CD1c-positive myeloid dendritic cell (primary cell): ENCODE results near the gene GATA3.

Experiments used
- DNase-seq: peaks from one replicate; pipeline ENCODE4 v3.0.0-alpha.2; 2016; ENCODE audit errors: extremely low spot score

Gene GATA3

DNA sequence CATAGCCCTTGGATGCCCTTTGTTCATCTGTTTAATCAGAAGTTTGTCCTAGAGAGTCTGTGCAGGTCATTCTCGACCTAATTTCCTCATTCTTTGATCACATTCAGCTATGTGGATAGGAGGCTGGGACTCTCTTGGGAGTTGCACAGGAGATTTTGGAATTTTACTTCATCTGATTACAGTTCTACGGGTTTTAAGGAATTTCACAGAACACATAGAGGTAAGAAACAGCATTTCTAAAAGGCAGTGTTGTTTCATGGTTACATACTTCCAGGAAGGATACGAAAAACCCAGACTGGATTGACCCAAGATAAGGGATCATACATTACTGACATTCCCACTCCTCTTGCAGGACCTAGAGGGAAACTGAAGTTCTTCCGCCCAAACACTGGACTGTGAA, 45.9 kb downstream of the GATA3 start:
- DNase-seq = no peak

DNA sequence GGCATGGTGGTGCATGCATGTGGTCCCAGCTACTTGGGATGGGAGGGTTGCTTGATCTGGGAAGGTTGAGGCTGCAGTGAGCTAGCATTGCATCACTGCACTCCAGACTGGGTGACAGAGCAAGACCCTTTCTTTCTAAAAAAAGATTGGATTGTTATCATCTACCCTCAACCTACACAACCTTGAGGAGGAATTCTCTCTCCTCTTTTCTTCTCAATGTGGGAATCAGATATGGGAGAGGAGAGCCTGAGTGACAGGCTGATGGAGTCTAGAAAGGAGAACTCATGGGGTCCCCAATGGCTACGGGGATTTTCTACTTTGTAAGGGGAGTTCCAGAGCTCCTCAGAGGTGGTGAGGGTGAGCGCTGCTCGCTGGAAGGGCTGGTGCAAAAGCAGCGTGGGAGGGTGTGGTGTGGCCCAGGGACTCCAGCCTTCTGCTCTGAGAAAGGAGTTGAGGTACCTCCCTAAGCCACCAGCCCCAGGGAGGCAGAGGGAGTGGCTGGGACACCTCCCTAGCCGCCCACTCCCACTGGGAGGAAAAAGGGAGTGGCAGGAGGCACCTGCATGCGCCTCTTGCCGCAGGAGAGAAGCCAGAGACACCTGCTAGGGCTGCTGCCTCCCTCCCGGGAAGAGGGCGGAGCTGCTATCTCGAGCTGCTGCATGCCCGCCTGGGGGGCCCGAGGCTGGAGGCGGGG, 48.4 kb downstream of the GATA3 start:
- no peak for DNase-seq

DNA sequence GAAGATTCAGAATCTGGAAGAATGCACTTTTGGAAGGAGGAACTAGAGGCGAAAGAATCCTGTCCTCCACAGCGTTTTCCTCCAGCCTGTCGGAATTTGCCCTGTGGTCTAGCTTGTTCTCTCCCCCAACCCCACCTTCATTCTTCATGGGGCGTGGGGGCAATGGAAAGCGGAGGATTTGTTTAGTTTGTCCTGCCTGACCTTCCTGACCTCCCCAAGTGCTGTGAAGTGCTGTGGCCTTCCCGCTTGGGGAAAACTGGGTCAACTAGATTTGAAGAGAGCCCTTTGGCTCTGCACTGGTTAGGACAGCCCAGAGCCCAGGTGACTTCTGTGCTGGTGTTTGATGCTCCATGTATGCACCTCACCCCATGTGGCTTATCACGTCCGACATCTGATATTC, 49.1 kb downstream of the GATA3 start:
- no peak for DNase-seq

DNA sequence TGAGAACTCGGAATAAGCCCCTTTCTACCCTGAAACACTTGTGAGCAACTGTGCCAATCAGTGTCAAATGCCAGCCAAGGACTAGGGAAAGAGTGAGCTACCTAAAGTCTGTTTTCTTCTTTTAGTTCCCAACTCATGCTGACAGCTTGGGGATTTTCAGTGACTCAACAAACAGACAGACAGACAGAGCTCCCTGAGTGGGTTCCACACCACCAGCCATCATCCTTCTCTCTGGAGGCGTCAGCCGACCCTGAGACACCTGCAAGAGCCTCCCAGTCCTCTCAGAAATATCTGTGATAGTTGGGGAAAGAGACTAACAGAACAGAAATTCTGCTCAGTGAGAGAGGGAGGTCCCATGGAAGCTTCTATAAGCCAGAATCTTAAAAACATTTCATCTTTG, 49.5 kb downstream of the GATA3 start:
- no peak for DNase-seq

DNA sequence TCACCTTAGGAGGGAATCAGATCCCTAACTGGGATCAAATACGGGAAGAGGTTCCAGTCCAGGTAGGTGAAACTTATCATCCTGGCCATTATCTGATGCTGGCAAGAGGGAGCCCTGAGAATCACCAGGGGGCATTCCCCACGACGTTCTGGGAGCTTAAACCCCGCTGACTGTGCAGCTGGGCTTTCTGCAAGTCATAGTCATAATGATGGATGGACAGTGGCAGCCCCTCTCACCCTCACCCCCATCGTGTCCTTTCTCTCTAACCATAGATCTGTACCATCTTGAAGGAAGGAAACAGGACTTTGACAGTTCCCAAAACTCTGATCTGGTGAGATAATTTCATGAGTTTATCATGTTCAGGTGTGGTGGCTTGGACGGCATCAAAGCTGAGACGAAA, 50.2 kb downstream of the GATA3 start:
- DNase-seq = no peak

DNA sequence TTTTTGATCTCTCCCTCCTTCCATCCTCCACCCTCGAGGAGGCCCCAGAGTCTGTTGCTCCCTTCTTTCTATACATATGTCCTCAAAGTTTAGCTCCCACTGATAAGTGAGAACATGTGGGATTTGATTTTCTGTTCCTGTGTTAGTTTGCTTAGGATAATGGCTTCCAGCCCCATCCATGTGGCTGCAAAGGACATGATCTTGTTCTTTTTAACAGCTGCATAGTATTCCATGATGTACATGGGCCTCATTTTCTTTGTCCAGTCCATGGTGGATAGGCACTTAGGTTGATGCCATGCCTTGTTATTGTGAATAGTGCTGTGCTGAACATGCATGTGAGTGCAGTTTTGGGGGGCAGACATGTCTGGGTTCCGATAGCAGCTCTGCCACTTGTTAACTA, 51.4 kb downstream of the GATA3 start:
- DNase-seq = no peak

DNA sequence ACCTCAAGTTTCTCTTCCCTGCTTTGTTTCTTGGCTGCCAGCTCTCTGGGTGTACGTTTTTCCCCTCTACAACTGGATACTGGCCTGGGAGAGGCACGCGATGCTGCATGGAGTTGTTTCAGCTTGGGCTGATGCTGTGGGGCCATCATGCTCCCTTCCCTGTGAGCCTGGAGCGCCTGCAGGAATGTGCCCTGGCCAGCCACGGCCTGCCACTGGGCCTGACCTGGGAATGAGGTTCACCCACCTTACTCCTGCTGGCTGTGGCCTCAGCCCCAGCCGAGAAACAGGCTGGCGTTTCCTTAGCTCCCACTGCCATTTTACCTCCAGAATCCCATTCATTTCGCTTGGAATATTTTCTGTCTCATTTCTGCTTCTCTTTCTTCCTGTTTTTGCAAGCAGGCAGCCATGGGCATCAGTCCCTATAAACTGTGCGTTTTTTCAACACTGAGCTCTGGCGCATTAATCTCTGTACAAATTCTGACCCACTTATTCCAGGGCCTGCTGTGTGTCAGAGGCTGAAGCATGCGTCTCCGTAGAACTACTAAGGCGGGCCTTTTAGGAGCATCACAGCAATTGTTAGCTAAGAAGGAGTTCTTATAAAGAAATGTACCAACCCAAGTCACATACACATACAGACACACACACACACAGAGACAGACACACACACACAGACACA, 57.9 kb downstream of the GATA3 start:
- no peak for DNase-seq

DNA sequence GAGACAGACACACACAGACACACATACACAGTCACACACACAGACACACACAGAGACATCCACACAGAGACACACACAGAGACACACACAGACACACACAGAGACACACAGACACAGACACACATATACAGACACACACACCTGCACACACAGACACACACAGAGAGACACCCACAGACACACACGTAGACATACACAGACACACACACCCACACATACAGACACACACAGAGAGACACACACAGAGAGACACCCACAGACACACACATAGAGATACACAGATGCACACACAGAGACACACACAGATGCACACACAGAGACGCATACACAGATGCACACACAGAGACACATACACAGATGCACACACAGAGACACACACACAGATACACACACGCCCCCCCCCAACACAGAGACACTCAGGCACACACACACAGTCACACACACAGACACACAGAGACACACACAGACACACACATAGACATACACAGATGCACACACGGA, 58.5 kb downstream of the GATA3 start:
- DNase-seq = no peak

DNA sequence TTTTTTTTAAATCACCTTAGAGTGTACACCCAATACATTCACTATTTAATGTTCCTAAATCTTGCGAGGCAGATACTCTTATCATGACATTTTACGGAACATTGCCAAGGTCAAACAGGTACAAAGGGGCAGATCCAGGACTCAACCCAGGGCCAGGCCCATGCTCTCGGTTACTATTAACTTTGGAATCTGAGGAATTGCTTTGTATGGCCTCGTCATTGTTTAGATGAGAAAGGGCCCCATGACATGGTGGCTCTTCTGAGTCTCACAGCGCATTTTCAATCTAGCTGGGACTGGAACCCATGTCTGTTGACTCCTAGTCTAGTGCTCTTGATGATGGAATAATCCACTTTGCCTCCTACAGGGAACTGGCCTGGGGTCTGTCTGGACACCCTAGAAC, 59.1 kb downstream of the GATA3 start:
- DNase-seq = no peak

DNA sequence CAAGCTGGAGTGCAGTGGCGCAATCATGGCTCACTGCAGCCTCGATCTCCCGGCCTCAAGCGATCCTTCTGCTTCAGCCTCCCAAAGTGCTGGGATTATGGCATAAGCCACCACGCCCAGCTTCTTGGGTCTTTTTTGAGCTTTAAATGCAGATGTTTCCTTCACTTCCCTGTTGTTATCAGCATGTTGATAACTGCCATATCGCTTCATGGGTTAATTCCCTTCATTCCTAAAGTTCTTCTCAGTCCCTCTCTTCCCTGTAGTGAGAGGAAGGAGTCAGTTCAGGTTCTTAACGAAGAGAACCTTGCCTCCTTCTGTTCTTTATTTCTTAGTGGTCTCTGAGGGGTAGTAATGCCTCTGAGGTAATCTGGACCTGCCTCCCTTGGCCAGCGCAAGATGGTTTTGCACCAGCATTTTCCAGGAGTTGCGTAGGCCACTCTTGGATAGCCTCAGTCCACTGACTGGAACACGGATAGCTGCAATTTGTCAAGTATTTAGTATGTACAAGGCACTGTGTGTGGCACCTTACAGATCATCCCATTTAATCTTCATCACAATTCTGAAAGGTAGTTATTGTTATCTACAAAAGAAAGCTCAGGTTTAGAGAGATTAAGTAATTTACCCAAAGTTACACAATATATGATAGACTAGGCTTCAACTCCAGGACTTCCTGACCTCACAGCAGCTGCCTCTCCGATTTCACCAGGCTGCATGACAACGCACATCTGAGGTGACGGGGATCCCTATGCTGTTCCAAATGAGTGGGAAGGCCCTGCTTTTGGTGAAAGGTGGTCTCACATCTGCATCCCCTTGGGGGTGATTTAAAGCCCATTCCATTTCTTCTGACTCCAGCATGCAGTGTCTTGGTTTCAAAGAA, 60.5 kb downstream of the GATA3 start:
- DNase-seq = no peak

DNA sequence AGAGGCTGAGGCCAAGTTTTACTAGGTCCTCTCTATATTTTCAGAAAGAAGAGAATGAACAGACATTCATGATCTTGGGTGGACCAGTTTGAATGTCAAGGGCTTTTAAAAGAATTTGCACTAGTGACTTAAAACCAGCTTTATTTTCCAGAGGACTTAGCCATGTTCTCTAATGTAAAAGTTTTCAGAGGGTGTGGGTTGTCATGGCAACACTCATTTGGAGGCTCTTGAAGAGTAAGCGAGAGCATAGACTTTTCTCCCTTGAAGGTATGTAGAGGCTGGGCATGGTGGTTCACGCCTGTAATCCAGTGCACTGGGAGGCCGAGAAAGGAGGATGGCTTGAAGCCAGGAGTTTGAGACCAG, 61.1 kb downstream of the GATA3 start:
- DNase-seq = no peak

DNA sequence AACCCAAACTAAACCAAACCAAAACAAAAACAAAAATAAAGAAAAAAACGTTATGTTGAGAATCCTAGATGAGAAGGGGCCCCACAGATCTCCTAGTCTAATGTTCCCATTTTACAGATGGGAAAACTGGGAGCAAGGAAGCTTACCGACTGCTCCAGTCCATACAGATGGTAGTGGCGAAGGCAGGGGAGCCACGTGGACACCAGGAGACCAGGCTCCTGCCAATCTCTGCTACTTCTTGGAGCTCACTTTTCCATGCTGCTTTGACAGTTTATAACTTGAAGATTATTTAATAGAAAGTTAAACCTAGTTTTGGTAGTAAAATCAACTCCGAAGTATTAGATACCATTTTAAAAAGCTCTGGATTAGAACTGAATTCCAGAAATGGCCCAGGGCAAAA, 62.0 kb downstream of the GATA3 start:
- DNase-seq = no peak

DNA sequence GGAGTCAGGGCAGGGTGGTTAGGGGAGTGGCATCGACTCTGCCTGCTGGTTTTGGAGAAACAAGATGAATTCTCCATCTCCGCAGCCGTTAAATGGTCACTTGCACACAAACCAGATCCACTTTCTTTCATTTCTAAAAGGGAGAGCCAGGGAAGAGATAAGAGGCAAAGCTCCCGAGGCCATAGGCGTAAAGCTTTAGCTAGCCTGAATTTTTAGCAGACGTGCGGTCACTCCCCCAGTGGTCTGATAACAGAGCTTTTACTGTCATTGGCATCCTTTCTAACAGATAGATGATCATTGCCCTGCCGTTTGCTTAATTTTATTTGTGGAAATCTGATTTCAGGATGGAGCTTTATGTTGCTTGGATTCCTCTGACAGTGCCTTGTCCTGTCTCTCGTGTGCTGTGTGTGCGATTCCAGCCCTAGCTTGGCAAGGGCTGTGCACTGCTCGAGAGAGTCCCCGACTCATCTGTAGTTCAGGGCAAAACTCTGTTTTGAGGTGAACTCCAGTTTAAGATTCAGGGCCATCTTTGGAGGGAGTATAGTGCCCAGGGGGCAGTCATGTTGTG, 62.5 kb downstream of the GATA3 start:
- no peak for DNase-seq

DNA sequence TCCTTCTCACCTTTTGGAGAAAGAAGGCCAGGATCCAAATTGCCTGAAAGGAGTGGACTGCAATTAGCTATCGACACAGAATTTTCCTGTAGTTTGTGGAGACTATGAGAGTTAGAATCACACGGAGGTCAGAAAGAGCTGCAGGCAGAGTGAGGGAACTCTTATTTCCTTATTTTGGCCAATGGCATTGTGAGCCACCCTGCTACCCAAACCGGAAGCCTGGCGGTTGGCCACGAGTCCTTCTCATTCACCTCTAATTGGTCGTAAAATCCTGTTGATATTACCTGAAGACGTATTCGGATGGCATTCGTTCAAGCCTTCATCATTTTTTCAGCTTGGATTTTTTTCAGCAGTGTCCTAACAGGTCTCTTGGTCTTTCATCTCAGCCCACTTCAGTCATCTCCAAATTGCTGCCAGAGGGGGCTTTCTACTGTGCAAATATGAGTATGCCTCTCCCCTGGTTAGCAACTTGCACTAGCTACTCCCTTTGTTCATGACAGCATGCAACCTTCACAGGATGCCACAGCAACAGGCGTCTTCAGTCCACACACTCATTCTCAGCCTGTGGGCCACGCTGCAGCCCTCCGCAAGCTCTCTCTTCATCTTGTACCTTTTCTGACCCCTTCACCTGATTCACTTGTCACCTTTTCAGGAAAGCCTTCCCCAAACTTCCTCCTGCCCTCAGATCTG, 66.9 kb downstream of the GATA3 start:
- DNase-seq = no peak

DNA sequence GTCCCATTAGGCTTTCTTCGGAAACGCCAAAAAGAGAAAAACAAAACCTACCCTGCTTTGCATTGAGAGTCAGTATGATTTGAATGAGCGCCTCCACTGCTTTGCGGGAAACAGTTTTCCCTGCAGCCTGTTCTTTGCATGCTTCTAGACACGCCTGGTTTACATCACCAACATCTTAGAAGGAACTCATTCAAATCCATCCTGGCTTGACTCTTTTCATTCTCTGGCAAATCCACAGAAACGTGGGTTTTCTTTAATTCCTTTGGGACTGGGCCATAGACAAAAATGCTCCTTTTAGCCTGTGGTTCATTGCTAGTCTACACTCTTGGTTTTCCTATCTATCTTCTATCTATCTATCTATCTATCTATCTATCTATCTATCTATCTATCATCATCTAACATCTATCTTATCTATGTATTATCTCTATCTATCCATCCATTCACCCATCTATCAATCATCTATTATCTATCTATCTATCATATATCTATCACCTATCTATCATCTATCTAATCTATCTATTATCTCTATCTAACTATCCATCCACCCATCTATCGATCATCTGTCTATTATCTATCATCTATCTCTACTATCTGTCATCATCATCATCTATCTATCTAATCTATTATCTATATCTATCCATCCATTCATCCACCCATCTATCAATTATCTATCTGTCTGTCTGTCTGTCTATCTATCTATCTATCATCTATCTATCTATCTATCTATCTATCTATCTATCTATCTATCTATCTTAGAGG, 68.3 kb downstream of the GATA3 start:
- DNase-seq = no peak

DNA sequence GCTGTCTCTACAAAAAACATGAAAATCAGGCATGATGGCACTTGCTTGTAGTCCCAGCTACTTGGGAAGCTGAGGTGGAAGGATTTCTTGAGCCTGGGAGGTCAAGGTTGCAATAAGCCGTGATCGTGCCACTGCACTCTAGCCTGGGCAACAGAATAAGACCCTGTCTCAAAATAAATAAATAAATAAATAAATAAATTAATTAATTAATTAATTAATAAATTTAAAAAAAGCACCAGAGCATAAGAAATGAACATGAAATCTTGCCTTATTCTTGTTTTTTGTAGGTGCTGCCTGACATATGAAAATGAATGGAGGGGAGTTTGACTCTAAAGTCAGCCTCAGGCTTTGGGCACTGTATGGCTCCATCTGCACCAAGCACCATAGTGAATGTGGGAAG, 69.9 kb downstream of the GATA3 start:
- DNase-seq = no peak
